ENCODE data around the gene KCNMA1.

- no peak for TF ChIP-seq CTCF (conservative IDR thresholded peaks at IDR 0.05)
- TF ChIP-seq EZH2 (IDR thresholded peaks at IDR 0.05; ENCODE audit: low read depth) = no peak
Observed at GRCh38 chr10:77560052-77560451, 77.6 kb downstream of the KCNMA1 start.

Measured in PC-9 (cell line).